GM11168 (cell line): ENCODE measurements around the gene ZNF516.

Experiments used
- in situ Hi-C: fragments of 300-500 bp; cut with MboI; formaldehyde crosslinking; loops from one replicate; pipeline ENCODE4 v1.12.0; 2022; ENCODE audit warnings: low sequenced_read_pairs; ENCODE audit not compliant: unreplicated experiment

The ZNF516 gene

DNA sequence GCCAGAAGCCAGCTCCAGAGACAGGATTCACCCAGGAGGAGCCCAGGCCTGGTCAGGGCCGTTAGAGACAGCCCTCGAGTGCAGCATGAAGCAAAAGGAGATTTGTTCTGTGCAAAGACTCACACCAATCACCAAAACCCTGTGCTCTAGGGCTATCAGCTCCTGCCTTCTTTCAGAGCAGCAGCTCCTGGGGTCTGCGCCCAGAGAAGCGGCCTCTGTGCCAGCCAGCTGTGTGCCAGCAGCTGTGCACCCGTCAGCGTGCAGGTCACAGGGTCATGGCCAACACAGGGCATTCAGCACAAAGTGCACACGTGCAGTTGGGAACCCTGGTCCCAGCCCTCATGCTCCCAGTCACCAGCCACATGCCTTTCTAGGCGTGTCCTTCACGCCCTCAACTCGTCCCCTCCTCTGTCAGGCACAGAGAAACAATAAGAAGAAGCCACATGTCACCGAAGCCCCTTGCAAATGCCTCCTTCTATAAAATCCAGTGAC, 49.3 kb downstream of the ZNF516 start:
- in situ Hi-C loops = no loop called here

DNA sequence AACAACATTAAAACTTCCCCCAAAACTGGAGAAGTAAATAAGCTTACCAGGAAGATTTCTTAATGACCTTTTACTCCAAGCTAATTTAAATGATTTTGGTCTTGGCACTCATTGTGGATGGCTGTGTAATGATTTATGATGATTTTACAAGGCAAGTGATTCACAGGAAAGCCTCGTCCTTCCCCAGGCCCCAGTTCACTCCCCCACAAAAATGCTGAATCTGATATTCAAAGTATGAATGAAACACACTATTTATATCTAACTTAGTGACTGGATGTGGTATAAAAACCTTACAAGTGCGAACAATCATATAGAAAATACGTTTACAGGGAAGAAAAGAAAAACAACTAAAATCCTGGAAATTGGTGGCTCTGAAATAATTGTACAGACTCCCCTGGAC, 49.8 kb downstream of the ZNF516 start:
- in situ Hi-C loops = no loop called here

DNA sequence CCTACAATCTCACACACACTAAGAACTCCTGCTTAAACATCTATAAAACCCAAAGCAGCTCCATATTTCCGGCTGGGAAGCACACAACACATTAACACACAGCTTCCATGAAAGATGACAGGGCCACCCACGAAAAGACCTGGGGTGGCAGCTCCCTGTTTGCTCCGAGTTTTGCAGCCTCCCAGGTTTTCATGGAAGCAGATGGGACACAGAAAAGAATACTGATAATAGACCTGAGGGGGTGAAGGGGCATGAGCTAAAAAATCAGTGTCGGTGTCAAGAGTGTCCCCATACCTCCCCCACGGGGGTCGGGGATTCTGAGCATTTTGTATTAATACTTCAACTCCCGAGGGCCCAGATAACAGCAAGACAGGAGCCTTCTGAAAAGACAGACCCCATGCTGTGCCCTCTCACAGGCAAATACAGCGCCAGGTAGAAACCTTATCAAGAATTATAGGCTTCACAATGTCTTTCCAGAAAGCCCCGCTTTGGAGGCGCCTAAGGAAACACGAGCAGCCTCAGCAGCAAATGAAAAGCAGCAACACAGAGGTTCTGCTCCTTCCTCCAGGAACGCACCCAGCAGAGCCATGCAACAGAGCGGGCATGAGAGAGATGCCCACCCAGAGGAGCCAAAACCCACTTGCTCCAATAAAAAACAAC, 50.5 kb downstream of the ZNF516 start:
- in situ Hi-C loops = no loop called here

DNA sequence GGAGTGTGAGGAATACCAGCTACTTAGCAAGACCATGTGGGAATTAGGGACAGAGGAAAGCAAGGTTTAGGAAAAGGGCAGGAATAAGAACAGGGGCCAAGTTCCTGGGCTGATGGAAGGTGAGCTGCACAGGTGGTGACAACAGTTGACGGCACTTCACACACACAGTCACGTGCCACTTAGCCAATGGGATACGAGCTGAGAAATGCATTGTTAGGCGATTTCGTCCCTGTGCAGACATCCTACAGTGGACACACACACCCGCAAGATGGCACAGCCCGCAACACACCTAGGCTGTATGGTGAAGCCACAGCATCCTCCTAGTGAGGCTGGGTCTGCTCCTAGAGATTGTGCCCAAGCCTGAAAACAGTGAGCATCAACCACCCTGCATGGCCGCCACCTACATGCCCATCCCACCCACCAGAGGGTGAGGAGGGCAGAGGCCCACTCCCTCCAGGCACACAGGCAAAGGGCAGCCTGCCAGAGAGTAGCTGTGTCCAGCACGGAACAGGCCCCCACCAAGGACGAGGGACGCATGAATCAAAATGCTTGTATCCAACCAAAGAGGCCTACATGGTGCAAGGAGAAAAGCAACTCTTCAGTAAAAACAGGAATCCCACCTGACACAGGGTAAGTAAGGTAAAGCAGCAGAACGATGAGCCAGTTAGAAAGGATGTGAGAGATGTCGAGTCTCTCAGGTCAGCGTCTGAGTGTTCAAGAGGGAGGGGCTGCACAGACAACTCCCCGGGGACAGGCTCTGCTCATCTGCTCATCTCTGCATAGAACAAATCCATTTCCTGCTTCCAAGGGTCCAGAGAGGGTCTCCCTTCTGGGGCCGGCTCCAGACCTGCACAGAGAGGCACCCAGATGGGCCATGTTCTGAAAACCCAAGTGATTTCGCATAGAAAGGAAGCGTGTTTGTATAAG, 51.3 kb downstream of the ZNF516 start:
- in situ Hi-C loops = no loop called here

DNA sequence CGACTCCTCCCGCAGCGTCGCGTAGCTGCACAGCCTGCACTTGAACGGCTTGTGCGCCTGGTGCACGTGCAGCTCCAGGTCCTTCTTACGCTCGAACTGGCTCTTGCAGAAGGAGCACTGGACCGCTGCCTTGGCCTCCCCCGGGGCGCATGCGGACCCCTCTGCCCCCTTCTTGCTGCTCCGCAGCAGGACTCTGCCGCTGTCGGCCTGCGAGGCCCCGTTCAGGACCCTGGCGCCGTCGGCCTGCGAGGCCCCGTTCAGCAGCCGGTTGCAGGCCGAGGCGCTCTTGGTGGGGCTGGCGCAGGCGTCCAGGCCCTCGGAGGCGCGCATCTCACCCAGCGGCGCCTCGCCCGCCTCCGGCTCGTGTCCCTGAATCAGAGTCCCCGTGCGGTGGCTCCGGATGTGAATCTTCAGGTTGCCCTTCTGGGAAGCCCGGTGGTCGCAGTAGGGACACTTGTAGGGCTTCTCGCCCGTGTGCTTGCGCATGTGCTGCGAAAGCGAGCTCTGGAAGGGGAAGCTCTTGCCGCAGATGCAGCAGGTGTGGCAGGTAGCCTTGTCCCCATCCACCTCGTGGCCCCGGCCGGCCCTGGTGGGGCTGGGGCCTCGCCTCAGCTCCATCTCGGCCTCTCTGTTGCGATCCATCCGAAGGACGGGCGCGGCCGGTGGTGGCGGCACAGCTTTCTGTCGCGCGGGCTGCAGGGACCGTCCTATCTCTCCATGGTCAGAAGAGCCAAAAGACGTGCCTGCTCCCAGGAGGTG, 52.5 kb downstream of the ZNF516 start:
- in situ Hi-C loops = no loop called here

DNA sequence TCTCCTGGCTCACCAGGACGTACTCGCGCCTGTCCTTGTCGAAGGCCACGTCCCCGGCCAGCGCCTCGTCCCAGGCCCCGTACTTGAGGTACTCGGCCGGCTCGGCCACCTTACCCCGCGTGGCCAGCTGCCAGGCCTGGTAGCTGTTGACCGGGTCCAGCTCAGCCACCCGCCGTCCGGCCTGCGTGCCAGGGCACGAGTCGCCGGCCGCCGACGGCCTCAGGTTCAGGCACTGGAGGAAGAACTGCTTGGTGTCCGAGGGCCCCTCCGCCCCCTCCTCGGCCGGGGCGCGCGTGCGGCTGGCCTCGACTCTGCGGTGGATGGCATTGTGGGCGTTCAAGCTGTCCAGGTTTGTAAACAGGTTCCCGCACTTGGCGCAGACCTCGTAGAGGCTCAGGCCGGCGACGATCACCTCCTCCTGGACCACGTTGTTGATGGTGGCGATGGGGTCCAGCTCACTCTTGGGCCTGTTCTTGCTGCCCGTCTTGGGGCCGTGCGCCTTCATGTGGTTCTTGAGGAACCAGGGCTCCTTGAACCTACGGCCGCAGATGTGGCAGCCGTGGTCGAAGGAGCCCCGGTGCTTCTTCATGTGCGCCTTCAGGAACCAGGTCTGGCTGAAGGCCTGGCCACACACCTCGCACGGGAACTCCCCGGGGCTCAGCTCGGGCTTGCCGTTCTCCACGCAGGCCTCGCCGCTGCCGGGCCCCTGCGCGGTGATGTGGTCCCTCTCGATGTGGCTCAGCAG, 53.2 kb downstream of the ZNF516 start:
- in situ Hi-C loops = no loop called here

DNA sequence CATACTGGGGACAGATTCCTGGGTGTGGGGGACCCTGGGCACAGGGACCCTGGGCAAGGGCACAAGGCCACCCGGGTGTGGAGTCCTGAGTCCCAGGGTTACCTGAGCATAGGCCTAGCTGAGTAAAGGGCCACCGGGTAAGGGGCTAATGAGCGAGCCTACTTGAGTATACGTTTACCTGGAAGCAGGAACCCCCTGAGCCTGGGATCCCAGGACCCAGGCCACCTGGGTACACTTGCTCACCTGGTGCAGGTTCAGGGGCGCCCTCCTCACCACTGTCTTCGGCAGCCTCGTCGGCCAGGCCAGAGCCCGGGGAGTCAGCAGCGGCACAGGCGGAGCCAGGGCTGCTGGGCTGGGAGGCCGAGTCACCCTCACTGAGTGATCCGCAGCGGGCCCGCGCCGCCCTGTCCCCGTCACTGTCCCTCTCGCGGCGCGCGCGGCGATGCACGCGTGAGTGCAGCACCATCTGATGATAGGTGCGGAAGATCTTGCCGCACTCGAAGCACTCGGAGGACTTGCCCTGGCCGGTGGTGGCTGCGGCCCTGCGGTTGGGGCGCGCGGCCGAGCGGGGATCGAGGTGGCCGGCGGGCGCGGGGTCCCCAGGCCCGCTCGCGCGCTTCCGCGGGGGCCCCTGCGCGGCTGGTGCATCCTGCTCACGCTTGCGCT, 53.9 kb downstream of the ZNF516 start:
- in situ Hi-C loops = no loop called here

DNA sequence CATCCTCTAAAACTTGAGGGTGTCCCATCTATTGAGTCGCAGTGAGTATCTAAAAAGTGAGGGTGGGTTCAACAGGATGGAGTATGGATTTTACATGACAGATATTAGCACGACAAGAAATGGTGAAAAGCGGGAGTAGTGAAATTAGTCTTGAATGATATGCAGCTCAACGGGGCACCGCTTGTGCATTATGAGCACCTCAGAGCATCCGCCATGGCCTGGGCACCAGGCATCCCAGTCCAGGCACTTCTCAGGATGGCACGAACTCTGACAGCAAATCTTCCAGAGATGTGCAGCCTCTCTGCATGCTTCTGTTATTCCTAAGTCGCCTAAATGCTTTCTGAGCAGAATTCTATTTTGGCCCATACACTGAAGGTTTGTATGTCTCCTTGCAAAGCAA, 57.1 kb downstream of the ZNF516 start:
- in situ Hi-C loops = no loop called here

DNA sequence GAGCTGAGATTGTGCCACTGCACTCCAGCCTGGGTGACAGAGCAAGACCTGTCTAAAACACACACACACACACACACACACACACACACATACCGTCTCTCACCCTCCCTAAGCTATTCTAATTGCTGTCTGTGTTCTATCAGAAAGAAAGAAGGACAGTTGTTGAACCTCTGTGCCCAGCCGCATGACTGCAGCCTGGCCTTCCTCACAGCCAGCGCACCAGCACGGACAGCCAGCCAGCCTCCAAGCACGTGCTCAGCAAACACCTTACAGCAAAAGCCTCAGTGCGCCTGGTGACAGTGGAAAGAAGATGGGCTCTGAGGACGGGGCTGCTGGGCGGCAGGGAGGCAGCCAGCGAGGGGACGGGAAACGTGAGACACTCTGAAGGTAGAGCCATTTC, 58.0 kb downstream of the ZNF516 start:
- in situ Hi-C loops = no loop called here

DNA sequence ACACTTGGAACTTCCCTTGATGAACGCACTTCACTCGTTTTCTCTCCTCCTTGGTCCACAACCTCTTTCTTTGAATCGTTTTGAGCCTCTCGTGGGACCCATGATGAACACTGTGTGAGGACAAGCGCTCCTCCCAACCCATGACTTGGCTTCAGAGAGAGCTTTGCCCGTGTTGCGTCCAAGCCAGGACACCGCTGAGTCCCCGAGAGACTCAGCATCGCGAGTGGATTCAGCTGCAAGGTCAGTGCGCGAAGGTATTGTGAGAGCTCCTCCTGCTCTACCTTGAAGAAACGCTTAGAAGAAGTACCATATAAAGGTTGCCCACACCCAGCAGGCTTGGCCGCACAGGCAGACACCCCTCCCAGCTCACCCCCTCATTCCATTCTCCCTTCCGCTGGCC, 58.7 kb downstream of the ZNF516 start:
- in situ Hi-C loops = no loop called here

DNA sequence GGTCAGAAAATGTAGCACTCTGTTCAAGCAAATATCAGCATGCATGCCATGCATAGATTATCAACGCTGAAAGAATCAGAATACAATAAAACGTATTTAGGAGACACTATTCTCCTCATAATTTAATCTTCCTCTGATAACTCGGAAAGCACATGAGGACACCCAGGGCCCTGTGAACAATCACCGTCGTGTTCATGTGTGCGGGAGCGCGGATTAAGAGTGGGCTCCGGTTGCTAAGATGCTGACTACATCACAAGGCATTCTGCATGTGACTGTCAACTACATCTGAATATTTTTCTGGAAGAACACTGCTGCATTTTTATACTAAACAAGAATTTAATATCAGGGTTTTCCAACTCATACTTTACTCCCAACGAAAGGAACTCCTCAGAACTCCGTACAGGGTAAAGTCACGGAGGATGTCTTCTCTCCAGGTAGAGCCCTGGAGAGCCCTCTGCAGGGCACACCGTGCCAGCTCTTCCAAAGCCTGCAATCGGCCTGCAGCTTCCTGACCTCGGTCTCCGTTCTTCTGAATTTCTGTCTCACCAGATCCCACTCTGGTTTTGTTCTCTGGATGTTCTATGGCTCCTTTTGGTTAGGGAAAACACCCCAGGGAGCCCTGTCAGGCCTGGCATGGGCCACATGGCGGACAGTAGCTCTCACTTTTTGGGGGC, 59.6 kb downstream of the ZNF516 start:
- in situ Hi-C loops = no loop called here

DNA sequence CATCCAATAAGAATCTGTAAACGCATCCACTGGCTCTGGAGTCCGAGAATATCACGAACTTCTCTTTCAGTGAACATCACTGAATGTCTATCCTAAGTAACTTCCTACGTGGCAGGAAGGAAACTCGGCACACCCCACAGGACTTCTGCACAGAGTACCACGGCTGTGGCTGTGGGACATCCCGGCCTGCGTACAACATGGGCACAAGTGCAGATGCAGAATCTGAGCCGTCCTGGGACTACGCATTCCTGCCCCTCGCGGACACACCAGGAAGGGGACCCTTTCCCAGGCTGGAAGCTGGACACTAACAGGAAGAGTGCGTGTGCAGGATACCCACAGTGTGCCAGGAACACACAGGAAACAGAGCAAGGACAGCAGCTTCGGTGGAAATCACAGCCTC, 60.6 kb downstream of the ZNF516 start:
- in situ Hi-C loops = no loop called here

DNA sequence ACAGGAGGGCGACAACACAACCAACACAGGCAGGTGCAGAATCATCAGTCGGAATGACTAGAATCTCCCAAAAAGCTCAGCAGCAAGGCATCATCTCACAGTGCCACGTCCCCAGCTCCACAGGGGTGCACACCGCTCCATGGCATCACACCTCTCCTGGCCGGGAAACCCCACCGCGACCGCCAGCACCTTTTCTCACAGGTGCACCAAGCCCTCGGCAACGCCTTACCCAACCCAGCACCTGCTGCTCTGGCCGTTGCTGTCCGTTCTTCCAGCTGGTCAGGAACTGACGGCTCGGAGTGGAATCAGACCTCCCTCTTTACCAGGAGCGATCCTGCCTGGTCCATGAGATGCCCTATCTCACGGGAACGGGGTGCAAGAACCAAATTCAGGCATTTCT, 61.3 kb downstream of the ZNF516 start:
- in situ Hi-C loops = no loop called here

DNA sequence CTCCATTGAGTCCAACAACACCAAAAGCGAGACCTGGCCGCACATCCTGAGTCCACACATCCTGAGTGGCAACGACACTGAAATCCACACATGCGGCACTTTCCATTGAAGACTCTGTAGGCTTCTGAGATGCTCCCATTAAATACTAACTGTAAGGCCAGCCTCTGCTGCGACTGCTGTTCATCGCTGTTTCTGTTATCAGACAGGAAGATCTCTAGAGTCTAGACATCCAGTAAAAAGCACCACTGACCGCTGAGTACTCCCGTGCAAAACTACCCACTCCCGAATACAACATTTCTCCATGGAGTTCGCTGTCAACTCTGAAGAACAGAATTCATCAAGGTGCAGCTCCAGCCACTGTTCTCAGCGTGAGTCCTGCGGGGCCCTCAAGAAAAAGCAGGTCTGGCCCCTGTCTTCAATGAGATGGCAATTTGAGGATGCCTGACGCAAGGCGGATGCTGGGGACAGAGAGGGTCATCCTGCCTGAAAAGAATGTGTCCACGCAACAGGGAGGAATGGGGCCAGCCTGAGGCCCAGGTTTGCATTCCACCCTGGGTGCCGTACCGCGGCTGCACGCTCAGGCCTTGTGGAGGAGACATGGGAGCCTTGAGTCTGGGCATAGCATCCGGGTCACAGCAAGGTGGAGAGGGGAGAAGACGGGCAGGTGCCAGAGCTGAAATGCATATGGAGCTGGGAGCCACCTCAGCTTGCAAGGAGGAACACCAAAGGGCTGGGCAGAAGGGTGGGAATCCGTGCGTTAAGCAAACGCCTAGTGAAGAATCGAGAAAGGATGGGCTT, 61.9 kb downstream of the ZNF516 start:
- in situ Hi-C loops = no loop called here

DNA sequence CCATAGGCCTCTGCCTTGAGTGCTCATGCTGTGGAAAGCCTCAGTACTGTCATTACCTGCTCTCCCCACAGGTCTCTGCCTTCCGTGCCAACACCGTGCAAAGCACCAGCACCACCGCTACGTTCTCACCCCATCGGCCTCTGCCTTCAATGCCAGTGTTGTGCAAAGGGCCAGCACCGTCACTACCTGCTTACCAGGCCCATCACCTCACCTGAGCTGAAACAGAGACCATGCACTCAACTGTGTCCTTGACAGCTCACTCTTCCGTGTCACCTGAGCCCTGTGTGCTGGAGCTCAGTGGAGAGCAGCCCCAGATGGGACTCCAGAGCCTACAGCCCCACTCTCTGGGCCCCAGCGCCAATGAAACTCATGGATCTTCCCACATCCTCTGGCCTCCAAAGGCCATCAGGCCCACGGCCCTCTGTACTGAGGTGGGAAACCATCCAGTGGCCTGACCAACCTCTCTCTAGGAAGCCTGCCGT, 62.7 kb downstream of the ZNF516 start:
- in situ Hi-C loops = no loop called here

DNA sequence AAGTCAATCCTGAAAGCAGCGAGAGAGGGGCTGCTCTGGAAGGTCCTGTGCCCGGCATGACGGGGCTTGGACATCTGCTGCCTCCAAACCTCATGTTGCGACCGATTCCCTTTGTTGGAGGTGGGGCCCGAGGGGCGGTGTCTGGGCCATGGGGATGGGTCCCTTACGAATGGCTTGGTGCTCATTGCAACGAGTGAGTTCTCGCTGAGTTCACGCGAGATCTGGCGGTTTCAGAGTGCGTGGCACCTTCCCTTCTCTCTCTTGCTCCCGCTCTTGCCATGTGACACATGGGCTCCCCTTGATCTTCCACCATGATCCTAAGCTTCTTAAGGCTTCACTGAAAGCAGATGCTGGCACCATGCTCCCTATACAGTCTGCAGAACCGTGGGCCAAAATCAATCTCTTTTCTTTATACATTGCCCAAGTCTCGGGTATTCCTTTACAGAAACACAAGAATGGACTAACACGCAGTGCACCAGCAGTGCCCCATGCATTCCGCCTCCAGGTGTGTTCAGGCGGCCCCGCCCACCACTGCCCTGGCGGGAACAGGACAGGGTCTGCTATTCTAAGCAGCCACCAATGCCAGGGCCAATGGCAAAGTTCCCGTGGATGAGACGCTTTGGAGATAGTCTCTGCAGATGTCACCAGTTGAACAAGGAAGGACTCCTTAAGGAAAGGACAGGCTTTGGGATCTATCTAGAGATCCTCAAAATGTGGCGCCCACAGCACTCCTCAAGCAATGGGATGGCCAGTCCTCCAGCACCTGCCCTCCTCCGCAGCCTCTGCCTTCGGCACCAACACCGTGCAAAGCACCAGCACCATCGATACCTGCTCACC, 63.4 kb downstream of the ZNF516 start:
- in situ Hi-C loops = no loop called here

DNA sequence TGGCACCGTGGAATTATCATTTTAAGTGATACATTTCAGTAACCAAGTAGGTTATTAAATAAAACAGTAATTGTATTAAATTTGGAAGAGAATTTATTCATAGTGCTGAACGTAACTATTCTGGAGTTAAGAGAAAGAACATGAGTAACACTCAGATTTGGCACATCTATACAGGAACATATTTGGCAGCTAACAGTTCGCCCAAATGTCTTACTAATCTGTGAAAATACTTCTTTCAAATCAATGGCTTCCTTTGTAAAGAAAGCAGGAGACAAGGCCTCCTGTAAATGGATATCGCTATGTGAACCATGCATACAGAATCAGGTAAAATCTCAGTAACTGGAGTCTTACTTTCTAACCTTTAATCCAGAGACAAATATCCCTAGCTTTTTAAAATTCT, 64.4 kb downstream of the ZNF516 start:
- in situ Hi-C loops = no loop called here
